ENCODE data around the gene TCF12. TPM values are rescaled to one million over a fixed set of nuclear protein-coding genes. Genes with fewer than 3 reads are reported as not detected.

TCF12 gene
- total RNA-seq, 4 donors from 2014 or later = 108 to 177 (median 148) TPM

GRCh38 chr15:56933410-56933809 is 15.0 kb downstream of the TCF12 start:
- no peaks in the 10 kb centered on the region for H3K36me3 ChIP-seq
- no peak for DNase-seq (ENCODE audit: extremely low spot score)
- no peaks in the 10 kb centered on the region for H3K9me3 ChIP-seq
- TF ChIP-seq POLR2AphosphoS5 (IDR thresholded peaks at IDR 0.05) (no peak), EP300 (IDR thresholded peaks at IDR 0.05) (no peak)
- H3K27me3 ChIP-seq = no peaks in the 10 kb centered on the region
- H3K4me3 ChIP-seq = no peak overlapping the region
- WGBS = 76% methylated on average over 1 of the region's 1 CpG
- H3K27ac ChIP-seq (replicated peaks in 1 of 4) = no peak overlapping the region
- peaks cover 46 to 70% (median 56%) of the 10 kb centered on the region in 4 donors for H3K4me1 ChIP-seq
- intact Hi-C loops (cut with DNase I) = no loop called here

GRCh38 chr15:56933811-56934210 is 15.4 kb downstream of the TCF12 start:
- DNase-seq (ENCODE audit: extremely low spot score) = no peak
- Histone ChIP-seq H3K27ac (replicated peaks in 1 of 4) (no peak overlapping the region), H3K9me3 (no peaks in the 10 kb centered on the region), H3K27me3 (no peaks in the 10 kb centered on the region), H3K4me1 (peaks cover 46 to 70% (median 54%) of the 10 kb centered on the region in 4 donors), H3K36me3 (no peaks in the 10 kb centered on the region), H3K4me3 (no peak overlapping the region)
- no peak for TF ChIP-seq POLR2A (IDR thresholded peaks at IDR 0.05; ENCODE audit: low read depth)
- TF ChIP-seq CTCF (IDR thresholded peaks at IDR 0.05) = no peak
- no peak for TF ChIP-seq POLR2AphosphoS5 (IDR thresholded peaks at IDR 0.05)
- no peak for TF ChIP-seq EP300 (IDR thresholded peaks at IDR 0.05)
- intact Hi-C loops (cut with DNase I) = no loop called here

- WGBS = 60% methylated on average over 5 of the region's 5 CpGs
- H3K9me3 ChIP-seq = no peaks in the 10 kb centered on the region
- no peaks in the 10 kb centered on the region for H3K36me3 ChIP-seq
- no peak overlapping the region for H3K27ac ChIP-seq (replicated peaks in 1 of 4)
- peaks cover 43 to 70% (median 52%) of the 10 kb centered on the region in 4 donors for H3K4me1 ChIP-seq
- no peaks in the 10 kb centered on the region for H3K27me3 ChIP-seq
- DNase-seq (ENCODE audit: extremely low spot score) = no peak
- intact Hi-C loops (cut with DNase I) = no loop called here
- no peak overlapping the region for H3K4me3 ChIP-seq
- TF ChIP-seq POLR2AphosphoS5 (IDR thresholded peaks at IDR 0.05) (no peak), CTCF (IDR thresholded peaks at IDR 0.05) (no peak), EP300 (IDR thresholded peaks at IDR 0.05) (no peak), POLR2A (IDR thresholded peaks at IDR 0.05; ENCODE audit: low read depth) (no peak)
Measured at GRCh38 chr15:56934269-56934668, 15.8 kb downstream of the TCF12 start.

- Histone ChIP-seq H3K4me1 (peaks cover 24 to 54% (median 44%) of the 10 kb centered on the region in 4 donors), H3K36me3 (no peaks in the 10 kb centered on the region), H3K9me3 (no peaks in the 10 kb centered on the region), H3K27me3 (no peaks in the 10 kb centered on the region), H3K4me3 (no peak overlapping the region), H3K27ac (replicated peaks in 1 of 4) (no peak overlapping the region)
- intact Hi-C loops (cut with DNase I) = no loop called here
- TF ChIP-seq CTCF (IDR thresholded peaks at IDR 0.05) (no peak), POLR2AphosphoS5 (IDR thresholded peaks at IDR 0.05) (no peak)
- 89% methylated on average over 5 of the region's 5 CpGs for WGBS
- DNase-seq (ENCODE audit: extremely low spot score) = no peak
Measured at GRCh38 chr15:56936929-56937328, 18.5 kb downstream of the TCF12 start.

GRCh38 chr15:56939257-56939656 is 20.8 kb downstream of the TCF12 start:
- TF ChIP-seq POLR2AphosphoS5 (IDR thresholded peaks at IDR 0.05) = no peak
- no peak for TF ChIP-seq EP300 (IDR thresholded peaks at IDR 0.05)
- TF ChIP-seq CTCF (IDR thresholded peaks at IDR 0.05) = no peak
- no peak for TF ChIP-seq POLR2A (IDR thresholded peaks at IDR 0.05; ENCODE audit: low read depth)
- intact Hi-C loops (cut with DNase I) = no loop called here
- H3K4me3 ChIP-seq = no peak overlapping the region
- H3K36me3 ChIP-seq = no peaks in the 10 kb centered on the region
- no peaks in the 10 kb centered on the region for H3K9me3 ChIP-seq
- DNase-seq (ENCODE audit: extremely low spot score) = no peak
- H3K4me1 ChIP-seq = peaks cover 9 to 57% (median 46%) of the 10 kb centered on the region in 4 donors
- H3K27me3 ChIP-seq = no peaks in the 10 kb centered on the region
- H3K27ac ChIP-seq (replicated peaks in 1 of 4) = no peak overlapping the region

Measured in esophagus muscularis mucosa (tissue), 4 donors.